Adipocyte (in vitro differentiated cells): ENCODE results near the gene TGIF1.
A peak's percentile ranks its signal among the peaks of the same experiment; 100 is the strongest.
"Not testable (repeated sequence)": the region's sequence is repeated elsewhere in the genome, so short reads cannot be mapped to it uniquely, and the experiment has no call there.

ENCODE experiments used
- DNase-seq: peaks from one replicate; pipeline ENCODE4 v3.0.0-alpha.2; 2015; ENCODE audit warnings: low read depth
- H3K27me3 ChIP-seq: replicated peaks from 2 replicates; pipeline ENCODE4 v1.7.0; 2013; ENCODE audit warnings: mild to moderate bottlenecking, low read length, moderate library complexity; ENCODE audit not compliant: control insufficient read depth, insufficient read depth
- H3K36me3 ChIP-seq: 2 replicates; pipeline ENCODE4 v1.7.0; 2013; ENCODE audit warnings: low read length, mild to moderate bottlenecking, moderate library complexity; ENCODE audit not compliant: control insufficient read depth, insufficient read depth, severe bottlenecking
- H3K4me1 ChIP-seq: 2 replicates; pipeline ENCODE4 v1.7.0; 2013; ENCODE audit warnings: mild to moderate bottlenecking, low read length, moderate library complexity; ENCODE audit not compliant: control insufficient read depth, insufficient read depth
- H3K4me3 ChIP-seq: 2 replicates; pipeline ENCODE4 v1.7.0; 2013; ENCODE audit warnings: mild to moderate bottlenecking, low read length, moderate library complexity
- H3K9ac ChIP-seq: 2 replicates; pipeline ENCODE4 v1.7.0; 2013; ENCODE audit warnings: mild to moderate bottlenecking, low read length, moderate library complexity
- H3K9me3 ChIP-seq: 2 replicates; pipeline ENCODE4 v1.7.0; 2013; ENCODE audit warnings: mild to moderate bottlenecking, low read length, moderate library complexity; ENCODE audit not compliant: control insufficient read depth

Gene TGIF1

GRCh38 chr18:3450012-3450798 lies at the start of gene TGIF1:
TSS of gene TGIF1 (plus strand) at chr18:3450172. CDS start at chr18:3450490, 318 bp downstream.
- Histone ChIP-seq H3K4me1 (peaks cover 34% of the 10 kb centered on the region), H3K4me3 (peak within 1 kb of the TSS; percentile 96), H3K9me3 (no peaks in the 10 kb centered on the region), H3K36me3 (no peaks in the 10 kb centered on the region), H3K9ac (peak within 1 kb of the TSS; percentile 99), H3K27me3 (no peaks in the 10 kb centered on the region)
- DNase-seq = peak; percentile 85

- no peak overlapping the region for H3K9ac ChIP-seq
- peaks cover 14% of the 10 kb centered on the region for H3K9me3 ChIP-seq
- H3K4me3 ChIP-seq = no peak overlapping the region
- no peaks in the 10 kb centered on the region for H3K4me1 ChIP-seq
- no peaks in the 10 kb centered on the region for H3K36me3 ChIP-seq
- no peak for DNase-seq
- no peaks in the 10 kb centered on the region for H3K27me3 ChIP-seq
These were observed 49.2 kb upstream of the TGIF1 start for GRCh38 chr18:3400567-3401296.

- Histone ChIP-seq H3K4me3 (no peak overlapping the region), H3K4me1 (no peaks in the 10 kb centered on the region), H3K9me3 (peaks cover 14% of the 10 kb centered on the region), H3K36me3 (no peaks in the 10 kb centered on the region), H3K9ac (no peak overlapping the region), H3K27me3 (no peaks in the 10 kb centered on the region)
- no peak for DNase-seq
These were observed 48.0 kb upstream of the TGIF1 start for GRCh38 chr18:3401669-3402620.

GRCh38 chr18:3402982-3403451 lies 47.0 kb upstream of the TGIF1 start:
- Histone ChIP-seq H3K27me3 (no peaks in the 10 kb centered on the region), H3K9ac (no peak overlapping the region), H3K4me1 (no peaks in the 10 kb centered on the region), H3K4me3 (no peak overlapping the region), H3K9me3 (peaks cover 14% of the 10 kb centered on the region), H3K36me3 (no peaks in the 10 kb centered on the region)
- DNase-seq = peak; percentile 22

- Histone ChIP-seq H3K27me3 (no peaks in the 10 kb centered on the region), H3K9ac (no peak overlapping the region), H3K9me3 (peaks cover 11% of the 10 kb centered on the region), H3K4me1 (no peaks in the 10 kb centered on the region), H3K4me3 (no peak overlapping the region), H3K36me3 (no peaks in the 10 kb centered on the region)
- no peak for DNase-seq
These were observed 44.3 kb upstream of the TGIF1 start for GRCh38 chr18:3405713-3406112.

GRCh38 chr18:3408107-3408506 lies 41.9 kb upstream of the TGIF1 start:
- Histone ChIP-seq H3K9me3 (peaks cover 6% of the 10 kb centered on the region), H3K27me3 (no peaks in the 10 kb centered on the region), H3K4me3 (no peak overlapping the region), H3K4me1 (no peaks in the 10 kb centered on the region), H3K9ac (no peak overlapping the region), H3K36me3 (no peaks in the 10 kb centered on the region)
- DNase-seq = no peak

GRCh38 chr18:3409811-3410210 lies 40.2 kb upstream of the TGIF1 start:
- Histone ChIP-seq H3K9ac (no peak overlapping the region), H3K36me3 (no peaks in the 10 kb centered on the region), H3K27me3 (no peaks in the 10 kb centered on the region), H3K4me3 (no peak overlapping the region), H3K4me1 (no peaks in the 10 kb centered on the region), H3K9me3 (peaks cover 6% of the 10 kb centered on the region)
- DNase-seq = no peak

- H3K4me1 ChIP-seq = no peaks in the 10 kb centered on the region
- H3K4me3 ChIP-seq = no peak overlapping the region
- no peaks in the 10 kb centered on the region for H3K36me3 ChIP-seq
- H3K9ac ChIP-seq = no peak overlapping the region
- peaks cover 4% of the 10 kb centered on the region for H3K9me3 ChIP-seq
- DNase-seq = no peak
- H3K27me3 ChIP-seq = no peaks in the 10 kb centered on the region
These were observed 39.7 kb upstream of the TGIF1 start for GRCh38 chr18:3410273-3410672.

- not testable (repeated sequence) for H3K27me3 ChIP-seq, DNase-seq, H3K9me3 ChIP-seq, H3K4me3 ChIP-seq, H3K4me1 ChIP-seq, H3K36me3 ChIP-seq, H3K9ac ChIP-seq
These were observed 39.1 kb upstream of the TGIF1 start for GRCh38 chr18:3410876-3411275.

GRCh38 chr18:3411327-3411726 lies 38.6 kb upstream of the TGIF1 start:
- Histone ChIP-seq H3K9ac (peak overlapping the region; percentile 83), H3K36me3 (no peaks in the 10 kb centered on the region), H3K9me3 (no peaks in the 10 kb centered on the region), H3K4me3 (peak overlapping the region; percentile 82), H3K4me1 (no peaks in the 10 kb centered on the region), H3K27me3 (no peaks in the 10 kb centered on the region)
- no peak for DNase-seq

GRCh38 chr18:3411854-3412268 lies 38.1 kb upstream of the TGIF1 start:
- DNase-seq = peak; percentile 38
- Histone ChIP-seq H3K36me3 (no peaks in the 10 kb centered on the region), H3K27me3 (no peaks in the 10 kb centered on the region), H3K4me1 (no peaks in the 10 kb centered on the region), H3K9ac (peak overlapping the region; percentile 83), H3K9me3 (no peaks in the 10 kb centered on the region), H3K4me3 (peak overlapping the region; percentile 82)
